Stimulated activated naive CD4-positive, alpha-beta T cell treated with Interleukin-2 at 50 U/mL for 16 hours (primary cell): ENCODE results near the gene DBH.

Experiments used
- DNase-seq: peaks from one replicate; lab custom pipeline; 2025; lab: John Stamatoyannopoulos, UW

The DBH gene

GRCh38 chr9:133643978-133644760 lies 8.0 kb downstream of the DBH start:
- no peak for DNase-seq

GRCh38 chr9:133645021-133645765 lies 9.0 kb downstream of the DBH start:
- no peak for DNase-seq

- DNase-seq: no peak
Measured at GRCh38 chr9:133647148-133647547, 11.0 kb downstream of the DBH start.

GRCh38 chr9:133647765-133648469 lies 11.8 kb downstream of the DBH start:
- DNase-seq: no peak

- DNase-seq: no peak
Measured at GRCh38 chr9:133649194-133649593, 13.0 kb downstream of the DBH start.

- no peak for DNase-seq
Measured at GRCh38 chr9:133650026-133650425, 13.9 kb downstream of the DBH start.

GRCh38 chr9:133653638-133654037 lies 17.5 kb downstream of the DBH start:
- no peak for DNase-seq

- DNase-seq: no peak
Measured at GRCh38 chr9:133654736-133655657, 18.8 kb downstream of the DBH start.

GRCh38 chr9:133655701-133656100 lies 19.5 kb downstream of the DBH start:
- no peak for DNase-seq

- no peak for DNase-seq
Measured at GRCh38 chr9:133656211-133657119, 20.3 kb downstream of the DBH start.

GRCh38 chr9:133657120-133657661 lies 21.0 kb downstream of the DBH start:
- DNase-seq: no peak

GRCh38 chr9:133658442-133659431 lies 22.6 kb downstream of the DBH start:
- no peak for DNase-seq

GRCh38 chr9:133659516-133659915 lies 23.4 kb downstream of the DBH start:
- no peak for DNase-seq

GRCh38 chr9:133661846-133662540 lies 25.8 kb downstream of the DBH start:
- no peak for DNase-seq

- DNase-seq: no peak
Measured at GRCh38 chr9:133664173-133665050, 28.2 kb downstream of the DBH start.

GRCh38 chr9:133665096-133665495 lies 28.9 kb downstream of the DBH start:
- no peak for DNase-seq

GRCh38 chr9:133665535-133665934 lies 29.4 kb downstream of the DBH start:
- no peak for DNase-seq
